ENCODE measurements around the gene EMC1. TPM values are rescaled to one million over a fixed set of nuclear protein-coding genes. Genes with fewer than 3 reads are reported as not detected.

The EMC1 gene
- total and polyA plus RNA-seq, 5 donors from 2014 or later = 17.3 to 28.4 (median 19.5) TPM

- peaks cover 52% of the 10 kb centered on the region for H3K4me1 ChIP-seq (ENCODE audit: control insufficient read depth, insufficient read depth, low read length, poor library complexity, severe bottlenecking)
These were observed 41.1 kb downstream of the EMC1 start, which contains the start of gene UBR4 for GRCh38 chr1:19209990-19210771. UBR4 (minus strand) TSS chr1:19210266; CDS start chr1:19210248, 18 bp downstream.

GRCh38 chr1:19209439-19209989 lies 41.8 kb downstream of the EMC1 start:
- Mint-ChIP-seq H3K4me3 (peak overlapping the region; percentile 91 to 97 (median 96)), H3K36me3 (peaks cover 8% of the 10 kb centered on the region), H3K27me3 (peaks cover 4% of the 10 kb centered on the region), H3K4me1 (peaks cover 25 to 89% (median 66%) of the 10 kb centered on the region in 4 donors), H3K27ac (peak overlapping the region; percentile 95 to 99 (median 96)), H3K9me3 (peaks cover 0 to 2% (median 0%) of the 10 kb centered on the region in 7 donors)
- Histone ChIP-seq H3K4me1 (ENCODE audit: control insufficient read depth, insufficient read depth, low read length, poor library complexity, severe bottlenecking) (peaks cover 51% of the 10 kb centered on the region), H3K4me3 (ENCODE audit: low read depth, low read length) (peak overlapping the region; percentile 81), H3K36me3 (ENCODE audit: control insufficient read depth, insufficient read depth, low read length) (peaks cover 5% of the 10 kb centered on the region), H3K9me3 (ENCODE audit: control insufficient read depth in 2 of 2, low read length in 2 of 2) (no peaks in the 10 kb centered on the region), H3K27ac (ENCODE audit: insufficient read depth, low read length, poor library complexity, severe bottlenecking) (peak overlapping the region; percentile 95), H3K27me3 (ENCODE audit: control insufficient read depth, insufficient read depth, low read length) (no peaks in the 10 kb centered on the region)
- ATAC-seq (ENCODE audit: low read depth in 2 of 2) = no peak
- peak in 2 of 3 donors; percentile 23 to 63 for DNase-seq

More at GRCh38 chr1:19209990-19210771, 41.1 kb downstream of the EMC1 start, which contains the start of gene UBR4:
- no peaks in the 10 kb centered on the region for H3K9me3 ChIP-seq (ENCODE audit: control insufficient read depth in 2 of 2, low read length in 2 of 2)
- ATAC-seq (ENCODE audit: low read depth in 2 of 2) (peak; percentile 90 to 96), DNase-seq (peak; percentile 96 to 97 (median 96))
- Mint-ChIP-seq H3K4me3 (peak within 1 kb of the TSS; percentile 96 to 97 (median 96)), H3K4me1 (peaks cover 19 to 87% (median 60%) of the 10 kb centered on the region in 4 donors), H3K9me3 (peaks cover 0 to 2% (median 0%) of the 10 kb centered on the region in 7 donors), H3K36me3 (peaks cover 8% of the 10 kb centered on the region), H3K27ac (peak within 1 kb of the TSS; percentile 99 to 100 (median 99)), H3K27me3 (peaks cover 4% of the 10 kb centered on the region)
- no peaks in the 10 kb centered on the region for H3K27me3 ChIP-seq (ENCODE audit: control insufficient read depth, insufficient read depth, low read length)
- H3K36me3 ChIP-seq (ENCODE audit: control insufficient read depth, insufficient read depth, low read length) = peaks cover 8% of the 10 kb centered on the region
- H3K27ac ChIP-seq (ENCODE audit: insufficient read depth, low read length, poor library complexity, severe bottlenecking) = peak within 1 kb of the TSS; percentile 95
- peak within 1 kb of the TSS; percentile 93 for H3K4me3 ChIP-seq (ENCODE audit: low read depth, low read length)

GRCh38 chr1:19208710-19209438 lies 42.5 kb downstream of the EMC1 start:
- peak in 1 of 3 donors; percentile 14 for DNase-seq
- peaks cover 0 to 2% (median 0%) of the 10 kb centered on the region in 7 donors for H3K9me3 Mint-ChIP-seq
- peaks cover 51% of the 10 kb centered on the region for H3K4me1 ChIP-seq (ENCODE audit: control insufficient read depth, insufficient read depth, low read length, poor library complexity, severe bottlenecking)

GRCh38 chr1:19206947-19207346 lies 44.4 kb downstream of the EMC1 start:
- ATAC-seq (ENCODE audit: low read depth in 2 of 2) (no peak), DNase-seq (no peak)
- no peaks in the 10 kb centered on the region for H3K9me3 Mint-ChIP-seq
- H3K27ac Mint-ChIP-seq = peak overlapping the region in 1 of 3 donors; percentile 65
- Histone ChIP-seq H3K36me3 (ENCODE audit: control insufficient read depth, insufficient read depth, low read length) (no peaks in the 10 kb centered on the region), H3K9me3 (ENCODE audit: control insufficient read depth in 2 of 2, low read length in 2 of 2) (no peaks in the 10 kb centered on the region), H3K27me3 (ENCODE audit: control insufficient read depth, insufficient read depth, low read length) (no peaks in the 10 kb centered on the region), H3K27ac (ENCODE audit: insufficient read depth, low read length, poor library complexity, severe bottlenecking) (no peak overlapping the region), H3K4me3 (ENCODE audit: low read depth, low read length) (peak overlapping the region; percentile 34), H3K4me1 (ENCODE audit: control insufficient read depth, insufficient read depth, low read length, poor library complexity, severe bottlenecking) (peaks cover 69% of the 10 kb centered on the region)
- peak overlapping the region; percentile 12 to 65 (median 58) for H3K4me3 Mint-ChIP-seq
- H3K36me3 Mint-ChIP-seq = peaks cover 5% of the 10 kb centered on the region
- H3K27me3 Mint-ChIP-seq = peaks cover 4% of the 10 kb centered on the region
- peaks cover 30 to 88% (median 67%) of the 10 kb centered on the region in 4 donors for H3K4me1 Mint-ChIP-seq

More at GRCh38 chr1:19208710-19209438, 42.5 kb downstream of the EMC1 start:
- Histone ChIP-seq H3K27me3 (ENCODE audit: control insufficient read depth, insufficient read depth, low read length) (no peaks in the 10 kb centered on the region), H3K4me3 (ENCODE audit: low read depth, low read length) (peak overlapping the region; percentile 81), H3K36me3 (ENCODE audit: control insufficient read depth, insufficient read depth, low read length) (peaks cover 5% of the 10 kb centered on the region), H3K9me3 (ENCODE audit: control insufficient read depth in 2 of 2, low read length in 2 of 2) (no peaks in the 10 kb centered on the region), H3K27ac (ENCODE audit: insufficient read depth, low read length, poor library complexity, severe bottlenecking) (peak overlapping the region; percentile 95)
- ATAC-seq (ENCODE audit: low read depth in 2 of 2) = no peak
- peaks cover 4% of the 10 kb centered on the region for H3K27me3 Mint-ChIP-seq
- H3K4me1 Mint-ChIP-seq = peaks cover 26 to 90% (median 69%) of the 10 kb centered on the region in 4 donors
- peaks cover 8% of the 10 kb centered on the region for H3K36me3 Mint-ChIP-seq
- peak overlapping the region; percentile 91 to 97 (median 96) for H3K4me3 Mint-ChIP-seq
- peak overlapping the region; percentile 95 to 99 (median 96) for H3K27ac Mint-ChIP-seq

GRCh38 chr1:19205845-19206244 lies 45.5 kb downstream of the EMC1 start:
- no peaks in the 10 kb centered on the region for H3K9me3 Mint-ChIP-seq
- DNase-seq = no peak
- no peak for ATAC-seq (ENCODE audit: low read depth in 2 of 2)
- H3K4me1 Mint-ChIP-seq = peaks cover 32 to 87% (median 67%) of the 10 kb centered on the region in 4 donors
- peaks cover 10% of the 10 kb centered on the region for H3K36me3 ChIP-seq (ENCODE audit: control insufficient read depth, insufficient read depth, low read length)
- H3K4me3 Mint-ChIP-seq = peak overlapping the region in 2 of 4 donors; percentile 79 to 86
- peaks cover 5% of the 10 kb centered on the region for H3K36me3 Mint-ChIP-seq
- H3K27me3 Mint-ChIP-seq = peaks cover 4% of the 10 kb centered on the region
- H3K27me3 ChIP-seq (ENCODE audit: control insufficient read depth, insufficient read depth, low read length) = no peaks in the 10 kb centered on the region
- no peak overlapping the region for H3K27ac Mint-ChIP-seq
- H3K4me1 ChIP-seq (ENCODE audit: control insufficient read depth, insufficient read depth, low read length, poor library complexity, severe bottlenecking) = peaks cover 59% of the 10 kb centered on the region
- H3K27ac ChIP-seq (ENCODE audit: insufficient read depth, low read length, poor library complexity, severe bottlenecking) = no peak overlapping the region
- H3K4me3 ChIP-seq (ENCODE audit: low read depth, low read length) = peak overlapping the region; percentile 33
- no peaks in the 10 kb centered on the region for H3K9me3 ChIP-seq (ENCODE audit: control insufficient read depth in 2 of 2, low read length in 2 of 2)

GRCh38 chr1:19205403-19205802 lies 45.9 kb downstream of the EMC1 start:
- Histone ChIP-seq H3K27ac (ENCODE audit: insufficient read depth, low read length, poor library complexity, severe bottlenecking) (no peak overlapping the region), H3K4me1 (ENCODE audit: control insufficient read depth, insufficient read depth, low read length, poor library complexity, severe bottlenecking) (peaks cover 55% of the 10 kb centered on the region)

More at GRCh38 chr1:19205403-19205802, 45.9 kb downstream of the EMC1 start:
- Mint-ChIP-seq H3K27me3 (peaks cover 4% of the 10 kb centered on the region), H3K4me3 (peak overlapping the region in 3 of 4 donors; percentile 10 to 86 (median 79)), H3K4me1 (peaks cover 32 to 82% (median 63%) of the 10 kb centered on the region in 4 donors), H3K36me3 (peaks cover 5% of the 10 kb centered on the region), H3K27ac (no peak overlapping the region), H3K9me3 (no peaks in the 10 kb centered on the region)
- peak overlapping the region; percentile 33 for H3K4me3 ChIP-seq (ENCODE audit: low read depth, low read length)
- no peaks in the 10 kb centered on the region for H3K27me3 ChIP-seq (ENCODE audit: control insufficient read depth, insufficient read depth, low read length)
- ATAC-seq (ENCODE audit: low read depth in 2 of 2) (no peak), DNase-seq (no peak)
- H3K36me3 ChIP-seq (ENCODE audit: control insufficient read depth, insufficient read depth, low read length) = peaks cover 14% of the 10 kb centered on the region
- H3K9me3 ChIP-seq (ENCODE audit: control insufficient read depth in 2 of 2, low read length in 2 of 2) = no peaks in the 10 kb centered on the region

Data from CD4-positive, CD25-positive, alpha-beta regulatory T cell (primary cell).